Activated naive CD8-positive, alpha-beta T cell (primary cell): ENCODE data around the gene DNAJC4.

Source experiments
- H3K27ac Mint-ChIP-seq: one replicate; pipeline ENCODE4 v1.8.0; 2021; ENCODE audit warnings: mixed read lengths
- H3K27me3 Mint-ChIP-seq: one replicate; pipeline ENCODE4 v1.8.0; 2021; ENCODE audit warnings: mixed read lengths
- H3K36me3 Mint-ChIP-seq: one replicate; pipeline ENCODE4 v1.8.0; 2021; ENCODE audit warnings: mixed read lengths
- H3K4me1 Mint-ChIP-seq: one replicate; pipeline ENCODE4 v1.8.0; 2021; ENCODE audit warnings: low read depth, mixed read lengths
- H3K4me3 Mint-ChIP-seq: one replicate; pipeline ENCODE4 v1.8.0; 2021; ENCODE audit warnings: mild to moderate bottlenecking, mixed read lengths
- H3K9me3 Mint-ChIP-seq: one replicate; pipeline ENCODE4 v1.8.0; 2021; ENCODE audit warnings: low read depth, mixed read lengths

Gene DNAJC4

GRCh38 chr11:64263021-64263946 is 32.9 kb downstream of the DNAJC4 start:
- no peaks in the 10 kb centered on the region for H3K9me3 Mint-ChIP-seq
- peaks cover 15% of the 10 kb centered on the region for H3K4me1 Mint-ChIP-seq
- peaks cover 5% of the 10 kb centered on the region for H3K36me3 Mint-ChIP-seq
- H3K27ac Mint-ChIP-seq: peak overlapping the region; percentile 58
- no peak overlapping the region for H3K4me3 Mint-ChIP-seq
- H3K27me3 Mint-ChIP-seq: no peaks in the 10 kb centered on the region

- Mint-ChIP-seq H3K27ac (no peak overlapping the region), H3K27me3 (no peaks in the 10 kb centered on the region), H3K36me3 (peaks cover 6% of the 10 kb centered on the region), H3K4me3 (no peak overlapping the region), H3K4me1 (peaks cover 19% of the 10 kb centered on the region), H3K9me3 (no peaks in the 10 kb centered on the region)
Observed at GRCh38 chr11:64263947-64264317, 33.6 kb downstream of the DNAJC4 start.

- no peak overlapping the region for H3K27ac Mint-ChIP-seq
- no peaks in the 10 kb centered on the region for H3K27me3 Mint-ChIP-seq
- no peaks in the 10 kb centered on the region for H3K9me3 Mint-ChIP-seq
- peaks cover 22% of the 10 kb centered on the region for H3K4me1 Mint-ChIP-seq
- H3K36me3 Mint-ChIP-seq: peaks cover 5% of the 10 kb centered on the region
- no peak overlapping the region for H3K4me3 Mint-ChIP-seq
Observed at GRCh38 chr11:64264371-64264852, 34.1 kb downstream of the DNAJC4 start.

- Mint-ChIP-seq H3K4me1 (peaks cover 14% of the 10 kb centered on the region), H3K27me3 (no peaks in the 10 kb centered on the region), H3K9me3 (no peaks in the 10 kb centered on the region), H3K27ac (no peak overlapping the region), H3K4me3 (no peak overlapping the region), H3K36me3 (peaks cover 2% of the 10 kb centered on the region)
Observed at GRCh38 chr11:64265176-64266160, 35.1 kb downstream of the DNAJC4 start.

- peaks cover 14% of the 10 kb centered on the region for H3K4me1 Mint-ChIP-seq
- no peak overlapping the region for H3K27ac Mint-ChIP-seq
- no peaks in the 10 kb centered on the region for H3K27me3 Mint-ChIP-seq
- peaks cover 2% of the 10 kb centered on the region for H3K36me3 Mint-ChIP-seq
- H3K4me3 Mint-ChIP-seq: no peak overlapping the region
- H3K9me3 Mint-ChIP-seq: no peaks in the 10 kb centered on the region
Observed at GRCh38 chr11:64266339-64266738, 36.0 kb downstream of the DNAJC4 start.

- H3K27me3 Mint-ChIP-seq: no peaks in the 10 kb centered on the region
- H3K36me3 Mint-ChIP-seq: peaks cover 2% of the 10 kb centered on the region
- H3K4me1 Mint-ChIP-seq: peaks cover 17% of the 10 kb centered on the region
- H3K4me3 Mint-ChIP-seq: no peak overlapping the region
- H3K27ac Mint-ChIP-seq: no peak overlapping the region
- H3K9me3 Mint-ChIP-seq: no peaks in the 10 kb centered on the region
Observed at GRCh38 chr11:64267207-64267945, 37.0 kb downstream of the DNAJC4 start.

GRCh38 chr11:64268025-64268892 is 37.9 kb downstream of the DNAJC4 start:
- Mint-ChIP-seq H3K36me3 (peaks cover 2% of the 10 kb centered on the region), H3K27ac (peak overlapping the region; percentile 96), H3K4me1 (peaks cover 17% of the 10 kb centered on the region), H3K9me3 (no peaks in the 10 kb centered on the region), H3K27me3 (no peaks in the 10 kb centered on the region), H3K4me3 (peak overlapping the region; percentile 98)

GRCh38 chr11:64268893-64269539 is 38.7 kb downstream of the DNAJC4 start:
- H3K4me1 Mint-ChIP-seq: peaks cover 17% of the 10 kb centered on the region
- H3K4me3 Mint-ChIP-seq: peak overlapping the region; percentile 98
- no peaks in the 10 kb centered on the region for H3K9me3 Mint-ChIP-seq
- H3K27ac Mint-ChIP-seq: peak overlapping the region; percentile 96
- H3K27me3 Mint-ChIP-seq: no peaks in the 10 kb centered on the region
- H3K36me3 Mint-ChIP-seq: peaks cover 2% of the 10 kb centered on the region

GRCh38 chr11:64269540-64270220 is 39.3 kb downstream of the DNAJC4 start:
- no peaks in the 10 kb centered on the region for H3K27me3 Mint-ChIP-seq
- peaks cover 2% of the 10 kb centered on the region for H3K36me3 Mint-ChIP-seq
- peak overlapping the region; percentile 98 for H3K4me3 Mint-ChIP-seq
- H3K27ac Mint-ChIP-seq: peak overlapping the region; percentile 96
- H3K9me3 Mint-ChIP-seq: no peaks in the 10 kb centered on the region
- peaks cover 17% of the 10 kb centered on the region for H3K4me1 Mint-ChIP-seq

GRCh38 chr11:64275031-64275800 is 44.9 kb downstream of the DNAJC4 start:
- Mint-ChIP-seq H3K36me3 (peaks cover 3% of the 10 kb centered on the region), H3K27me3 (no peaks in the 10 kb centered on the region), H3K27ac (no peak overlapping the region), H3K4me1 (peaks cover 3% of the 10 kb centered on the region), H3K9me3 (no peaks in the 10 kb centered on the region), H3K4me3 (no peak overlapping the region)

GRCh38 chr11:64275841-64276240 is 45.5 kb downstream of the DNAJC4 start:
- no peak overlapping the region for H3K4me3 Mint-ChIP-seq
- H3K9me3 Mint-ChIP-seq: no peaks in the 10 kb centered on the region
- no peak overlapping the region for H3K27ac Mint-ChIP-seq
- no peaks in the 10 kb centered on the region for H3K27me3 Mint-ChIP-seq
- peaks cover 3% of the 10 kb centered on the region for H3K4me1 Mint-ChIP-seq
- H3K36me3 Mint-ChIP-seq: peaks cover 3% of the 10 kb centered on the region

GRCh38 chr11:64276653-64277431 is 46.5 kb downstream of the DNAJC4 start:
- no peak overlapping the region for H3K27ac Mint-ChIP-seq
- H3K9me3 Mint-ChIP-seq: no peaks in the 10 kb centered on the region
- peaks cover 3% of the 10 kb centered on the region for H3K4me1 Mint-ChIP-seq
- peaks cover 3% of the 10 kb centered on the region for H3K36me3 Mint-ChIP-seq
- no peaks in the 10 kb centered on the region for H3K27me3 Mint-ChIP-seq
- H3K4me3 Mint-ChIP-seq: no peak overlapping the region
